HepG2 (cell line): ENCODE data around the gene C14orf119. TPM values are rescaled to one million over a fixed set of nuclear protein-coding genes. Genes with fewer than 3 reads are reported as not detected.

ENCODE experiments used
- ATAC-seq: fragments of 200-7000 bp; cut with Tn5 transposase; 3 replicates; pipeline ENCODE4 v1.9.1; 2020; ENCODE audit warnings: mild to moderate bottlenecking, moderate library complexity
- BruUV-seq: library from RNA; stranded (reverse); fragments of 400-500 nt; replicated peaks from 2 replicates; lab custom pipeline; 2021; lab: Mats Ljungman, UMichigan
- CTCF ChIA-PET: fragments of 300-600 bp; formaldehyde crosslinking; extraction: SDS; loops from one replicate; lab custom pipeline; 2021; ENCODE audit warnings: low total read pairs, inconsistent platforms, low intra/inter-chr PET ratio; lab: Yijun Ruan, JAX
- POLR2A ChIA-PET: fragments of 350-600 bp; sonication (Branson Sonifier 250); formaldehyde crosslinking; loops from one replicate; lab custom pipeline; 2020; ENCODE audit warnings: antibody characterized with exemption, inconsistent platforms; lab: Yijun Ruan, JAX
- DNase-seq: peaks from one replicate; pipeline ENCODE4 v3.0.0-alpha.2; 2015; ENCODE audit warnings: low spot score
- FAIRE-seq: peaks from 3 replicates; lab custom pipeline; 2011; peaks lifted over from hg19 to GRCh38; lab: Jason Lieb, UNC
- H2AFZ ChIP-seq: one replicate; pipeline ENCODE4 v1.6.1; 2011; ENCODE audit warnings: low read length, inconsistent platforms
- H3K27ac ChIP-seq: fragments of 300-600 bp; 3 replicates; pipeline ENCODE4 v1.8.0; 2011; ENCODE audit warnings: mixed run types, mild to moderate bottlenecking, mixed read lengths, low read length, inconsistent platforms; ENCODE audit not compliant: insufficient read depth; ENCODE audit errors: extremely low read length
- H3K27me3 ChIP-seq, 2 experiments: fragments of 200-600 bp in 1 of 2; 2 replicates in 1 of 2; 3 replicates in 1 of 2; pipeline versions ENCODE4 v1.6.0 to v1.8.0; 2011; ENCODE audit warnings: low read length in 2 of 2, mild to moderate bottlenecking in 2 of 2, moderate library complexity in 2 of 2, inconsistent platforms in 1 of 2; ENCODE audit not compliant: insufficient read depth in 2 of 2, control insufficient read depth in 1 of 2
- H3K36me3 ChIP-seq, 2 experiments: fragments of 200-600 bp in 1 of 2; replicated peaks in 1 of 2; 2 replicates in 1 of 2; 3 replicates in 1 of 2; pipeline versions ENCODE4 v1.5.1 to v1.8.0; 2011; ENCODE audit warnings: low read length in 2 of 2, inconsistent platforms in 1 of 2; ENCODE audit not compliant: insufficient read depth in 2 of 2, control insufficient read depth in 1 of 2
- H3K4me1 ChIP-seq: 2 replicates; pipeline ENCODE4 v1.5.1; 2012; ENCODE audit warnings: low read length, inconsistent platforms; ENCODE audit not compliant: insufficient read depth
- H3K4me2 ChIP-seq: 2 replicates; pipeline ENCODE4 v1.6.0; 2011; ENCODE audit warnings: low read depth, low read length, inconsistent platforms
- H3K4me3 ChIP-seq, 3 experiments: fragments of 200-600 bp in 1 of 3; sonication (generic), shearing (Covaris generic) in 1 of 3; replicated peaks in 1 of 3; 2 replicates each; pipeline ENCODE4 v1.5.1; 2011 to 2016; ENCODE audit warnings: low read length in 3 of 3, inconsistent platforms in 2 of 3, low read depth in 2 of 3, mild to moderate bottlenecking in 2 of 3, control low read depth in 1 of 3, mixed read lengths in 1 of 3; ENCODE audit not compliant: insufficient read depth in 1 of 3
- H3K79me2 ChIP-seq: one replicate; pipeline ENCODE4 v1.6.1; 2011; ENCODE audit warnings: low read length, inconsistent platforms; ENCODE audit not compliant: insufficient read depth
- H3K9ac ChIP-seq: 2 replicates; pipeline ENCODE4 v1.6.0; 2011; ENCODE audit warnings: mild to moderate bottlenecking, low read depth, low read length, inconsistent platforms; ENCODE audit not compliant: insufficient read depth
- H3K9me3 ChIP-seq: 2 replicates; pipeline ENCODE4 v1.5.1; 2012; ENCODE audit warnings: mild to moderate bottlenecking, low read length
- H4K20me1 ChIP-seq: 2 replicates; pipeline ENCODE4 v1.6.0; 2011; ENCODE audit warnings: inconsistent platforms, mild to moderate bottlenecking, low read length, moderate library complexity; ENCODE audit not compliant: insufficient read depth
- ARNTL ChIP-seq: sonication (generic); formaldehyde crosslinking; IDR thresholded peaks from 2 replicates; pipeline ENCODE4 v1.4.0; 2020; ENCODE audit warnings: mild to moderate bottlenecking, missing genetic modification reagents
- HBP1 ChIP-seq: IDR thresholded peaks from 2 replicates; pipeline ENCODE4 v1.6.1; 2016; ENCODE audit warnings: low read depth, control low read depth
- HNF1B ChIP-seq: sonication (generic); formaldehyde crosslinking; IDR thresholded peaks from 2 replicates; pipeline ENCODE4 v1.5.1; 2020; ENCODE audit warnings: mild to moderate bottlenecking, moderate library complexity, missing genetic modification reagents
- IRF9 ChIP-seq: sonication (generic); formaldehyde crosslinking; IDR thresholded peaks from 2 replicates; pipeline ENCODE4 v1.8.0; 2022; ENCODE audit warnings: missing genetic modification reagents, mild to moderate bottlenecking, borderline replicate concordance
- MTA1 ChIP-seq: sonication (generic); formaldehyde crosslinking; IDR thresholded peaks from 2 replicates; pipeline ENCODE4 v1.4.0; 2020; ENCODE audit warnings: missing genetic modification reagents, mild to moderate bottlenecking, borderline replicate concordance
- PHF8 ChIP-seq: sonication (generic); formaldehyde crosslinking; IDR thresholded peaks from 2 replicates; pipeline ENCODE4 v1.5.0; 2020; ENCODE audit warnings: missing genetic modification reagents
- RBFOX2 ChIP-seq: fragments of 200-400 bp; formaldehyde crosslinking; IDR thresholded peaks from 2 replicates; pipeline ENCODE4 v1.6.1; 2017; ENCODE audit warnings: low read depth, mild to moderate bottlenecking, low read length
- SNAI1 ChIP-seq: sonication (generic); formaldehyde crosslinking; IDR thresholded peaks from 2 replicates; pipeline ENCODE4 v1.5.0; 2020; ENCODE audit warnings: mild to moderate bottlenecking, missing genetic modification reagents, borderline replicate concordance
- ZFP41 ChIP-seq: sonication (generic); formaldehyde crosslinking; IDR thresholded peaks from 2 replicates; pipeline ENCODE4 v1.4.0; 2020; ENCODE audit warnings: mild to moderate bottlenecking, missing genetic modification reagents, borderline replicate concordance
- ZNF280D ChIP-seq: sonication (generic); formaldehyde crosslinking; IDR thresholded peaks from 2 replicates; pipeline ENCODE4 v1.5.1; 2020; ENCODE audit warnings: mild to moderate bottlenecking, missing genetic modification reagents
- ZNF350 ChIP-seq: sonication (generic); formaldehyde crosslinking; IDR thresholded peaks from 2 replicates; pipeline ENCODE4 v1.4.0; 2020; ENCODE audit warnings: mild to moderate bottlenecking, low read depth, missing genetic modification reagents, borderline replicate concordance
- ZNF501 ChIP-seq: sonication (generic); formaldehyde crosslinking; IDR thresholded peaks from 2 replicates; pipeline ENCODE4 v1.5.1; 2020; ENCODE audit warnings: mild to moderate bottlenecking, moderate library complexity, missing genetic modification reagents
- ZNF572 ChIP-seq: sonication (generic); formaldehyde crosslinking; IDR thresholded peaks from 2 replicates; pipeline ENCODE4 v1.5.1; 2020; ENCODE audit warnings: mild to moderate bottlenecking, missing genetic modification reagents
- ZNF598 ChIP-seq: sonication (generic); formaldehyde crosslinking; IDR thresholded peaks from 2 replicates; pipeline ENCODE4 v1.5.1; 2020; ENCODE audit warnings: mild to moderate bottlenecking, missing genetic modification reagents, borderline replicate concordance
- ZNF619 ChIP-seq: sonication (generic); formaldehyde crosslinking; IDR thresholded peaks from 2 replicates; pipeline ENCODE4 v1.4.0; 2020; ENCODE audit warnings: mild to moderate bottlenecking, missing genetic modification reagents
- WGBS: methylation state at CpG from one replicate; pipeline ENCODE4 v1.1.6; 2017; ENCODE audit warnings: low lambda C conversion rate; 5-methylcytosine and 5-hydroxymethylcytosine counted together
- in situ Hi-C: cut with HindIII; loops from 2 replicates; pipeline ENCODE4 v1.10.0; 2017; ENCODE audit warnings: low pct_unique_long_range_greater_than_20kb; ENCODE audit not compliant: extremely low pct_ligation_motif_present
- intact Hi-C: fragments of 100-400 bp; cut with micrococcal nuclease; formaldehyde crosslinking; loops from one replicate; pipeline ENCODE4 v1.10.0; 2022; ENCODE audit not compliant: unreplicated experiment
- polyA plus RNA-seq, 8 experiments: library from polyadenylated mRNA; depleted of rRNA in 3 of 8; stranded (reverse) in 7 of 8; unstranded in 1 of 8; fragments of >200 nt; fragmentation: Illumina TruSeq in 4 of 8; extraction: Trizol in 4 of 8; gene quantifications; 2 replicates each; pipeline versions ENCODE4 v1.2.1 to v1.2.3, GENCODE V29; 2011 to 2016; ENCODE audit warnings: low read depth in 4 of 8, missing spikeins in 1 of 8, mixed read lengths in 1 of 8; ENCODE audit not compliant: insufficient read depth in 1 of 8
- total RNA-seq, 5 experiments: library from RNA; depleted of rRNA; stranded (reverse); fragments of >200 nt; fragmentation: Illumina TruSeq; extraction: Trizol; gene quantifications; 2 replicates each; pipeline ENCODE4 v1.2.3, GENCODE V29; 2016; ENCODE audit warnings: low read depth in 1 of 5

C14orf119 gene
- total and polyA plus RNA-seq, 2 of the 13 experiments (the other 11 are each of a cell fraction or from before 2014, with no cell fraction given) = 117 to 206 TPM

- TF ChIP-seq PHF8 (CRISPR knock-in tag) = no peak
Observed at GRCh38 chr14:23063601-23064000, 31.7 kb upstream of the C14orf119 start (continued).

- Histone ChIP-seq H3K79me2 (peaks cover 41% of the 10 kb centered on the region), H3K9ac (no peak overlapping the region), H3K9me3 (no peaks in the 10 kb centered on the region), H3K27me3 (no peaks in the 10 kb centered on the region; a peak in 1 of 5 replicates), H4K20me1 (peaks cover 12% of the 10 kb centered on the region), H2AFZ (no peak overlapping the region), H3K4me1 (peaks cover 37% of the 10 kb centered on the region), H3K4me3 (no peak overlapping the region), H3K36me3 (peaks cover 57 to 77% of the 10 kb centered on the region in 2 experiments), H3K27ac (no peak overlapping the region), H3K4me2 (no peak overlapping the region)
- DNase-seq (no peak), ATAC-seq (no peak), FAIRE-seq (no peak)
- 94% methylated on average over 3 of the region's 3 CpGs for WGBS
- in situ Hi-C loops = loop anchor here (5.0 kb wide), 1 partner anchor 41 kb away; no protein-coding TSS in a partner anchor
- intact Hi-C loops = no loop called here
- CTCF ChIA-PET = interaction anchor here (0.7 kb wide), 1 partner anchor 11 kb away, joined by 4 read pairs; no protein-coding TSS in a partner anchor
- POLR2A ChIA-PET = no interaction called here
- no TSS peak for BruUV-seq
- TF ChIP-seq ZNF280D (CRISPR knock-in tag) = 0 out of 2 replicates have a peak, but pooled peaks have one; percentile 16
- no peak for TF ChIP-seq HBP1 (CRISPR knock-in tag)
- TF ChIP-seq ARNTL = no peak
- peak; percentile 47; the same call in 1 of the 2 replicates for TF ChIP-seq HNF1B (CRISPR knock-in tag)
- TF ChIP-seq ZNF350 (CRISPR knock-in tag) = 0 out of 2 replicates have a peak, but pooled peaks have one; percentile 33
- TF ChIP-seq ZNF619 (CRISPR knock-in tag) = peak; percentile 41; the same call in 1 of the 2 replicates
- TF ChIP-seq RBFOX2 = peak; percentile 53; the same call in 1 of the 2 replicates
- peak; percentile 40; the same call in 1 of the 2 replicates for TF ChIP-seq ZFP41 (CRISPR knock-in tag)
- 0 out of 2 replicates have a peak, but pooled peaks have one; percentile 26 for TF ChIP-seq ZNF501 (CRISPR knock-in tag)
- no peak for TF ChIP-seq IRF9
- TF ChIP-seq MTA1 (CRISPR knock-in tag) = no peak
- no peak for TF ChIP-seq ZNF572
- no peak for TF ChIP-seq SNAI1 (CRISPR knock-in tag)
- TF ChIP-seq ZNF598 (CRISPR knock-in tag) = 0 out of 2 replicates have a peak, but pooled peaks have one; percentile 44
Observed at GRCh38 chr14:23066368-23066767, 28.9 kb upstream of the C14orf119 start.
